Frontal cortex (tissue), 4 donors: Measurements from ENCODE around the gene PLEKHH3. TPM values are rescaled to one million over a fixed set of nuclear protein-coding genes. Genes with fewer than 3 reads are reported as not detected.

ENCODE experiments used
- DNase-seq, 2 donors: peaks; one replicate each; pipeline ENCODE4 v3.0.0; 2012; ENCODE audit warnings: low spot score in 2 of 2
- FAIRE-seq: peaks from 2 replicates; lab custom pipeline; 2012; peaks lifted over from hg19 to GRCh38; lab: Jason Lieb, UNC
- total RNA-seq: library from RNA; depleted of rRNA; stranded (reverse); fragments of >200 nt; gene quantifications from one replicate; pipeline ENCODE4 v1.2.3, GENCODE V29; 2014
- donor health status: control.
- donor health status: control.
- donor health status: control.

The PLEKHH3 gene
- total RNA-seq, 1 donor from 2014 or later, result 2.0 TPM

GRCh38 chr17:42687707-42688320 is 11.0 kb upstream of the PLEKHH3 start:
- no peak for FAIRE-seq
- no peak for DNase-seq

GRCh38 chr17:42686520-42687128 is 9.8 kb upstream of the PLEKHH3 start:
- FAIRE-seq, result no peak

GRCh38 chr17:42685831-42686230 is 9.0 kb upstream of the PLEKHH3 start:
- DNase-seq, result no peak
- no peak for FAIRE-seq

More at GRCh38 chr17:42686520-42687128, 9.8 kb upstream of the PLEKHH3 start:
- DNase-seq, result no peak

- FAIRE-seq (no peak), DNase-seq (no peak)
Measured at GRCh38 chr17:42684929-42685556, 8.2 kb upstream of the PLEKHH3 start.

GRCh38 chr17:42683407-42684034 is 6.7 kb upstream of the PLEKHH3 start:
- FAIRE-seq (no peak), DNase-seq (peak in 1 of 2 donors; percentile 39)

GRCh38 chr17:42682722-42683403 is 6.1 kb upstream of the PLEKHH3 start:
- FAIRE-seq (no peak), DNase-seq (peak in 1 of 2 donors; percentile 58)

- FAIRE-seq (no peak), DNase-seq (peak; percentile 69 to 75)
Measured at GRCh38 chr17:42681976-42682721, 5.4 kb upstream of the PLEKHH3 start, which contains the start of gene CNTNAP1. Gene CNTNAP1 (plus strand): TSS chr17:42682531. CDS start chr17:42682830, 299 bp downstream.

GRCh38 chr17:42680331-42680808 is 3.6 kb upstream of the PLEKHH3 start:
- FAIRE-seq (no peak), DNase-seq (no peak)

- peak; percentile 80 to 85 for DNase-seq
- FAIRE-seq, result no peak
Measured at GRCh38 chr17:42679492-42680330, 2.9 kb upstream of the PLEKHH3 start.

- FAIRE-seq, result no peak
- no peak for DNase-seq
Measured at GRCh38 chr17:42678951-42679491, 2.2 kb upstream of the PLEKHH3 start.

- FAIRE-seq (no peak), DNase-seq (peak; percentile 88 to 93)
Measured at GRCh38 chr17:42677921-42678781, 1.4 kb upstream of the PLEKHH3 start.

- DNase-seq (peak; percentile 99 to 100), FAIRE-seq (no peak)
Measured at GRCh38 chr17:42677012-42677857, 441 bp upstream of the PLEKHH3 start.

GRCh38 chr17:42675965-42676423 is 800 bp downstream of the PLEKHH3 start:
- no peak for FAIRE-seq
- peak in 1 of 2 donors; percentile 67 for DNase-seq

GRCh38 chr17:42675348-42675964 is 1.3 kb downstream of the PLEKHH3 start:
- DNase-seq (peak in 1 of 2 donors; percentile 58), FAIRE-seq (no peak)

- FAIRE-seq (no peak), DNase-seq (no peak)
Measured at GRCh38 chr17:42674755-42675347, 1.9 kb downstream of the PLEKHH3 start.
